Vagina (tissue), 2 donors: ENCODE measurements around the gene FAM161B. TPM values are rescaled to one million over a fixed set of nuclear protein-coding genes. Genes with fewer than 3 reads are reported as not detected.
A peak's percentile ranks its signal among the peaks of the same experiment; 100 is the strongest.

Source experiments
- DNase-seq, 2 donors: peaks; one replicate each; pipeline ENCODE4 v3.0.0-alpha.2; 2017; ENCODE audit errors: extremely low spot score in 2 of 2
- H3K27ac ChIP-seq: fragments of 200-600 bp; sonication (generic); one replicate; pipeline ENCODE4 v1.5.1; 2019
- H3K27me3 ChIP-seq: fragments of 200-600 bp; sonication (generic); one replicate; pipeline ENCODE4 v1.5.1; 2019
- H3K36me3 ChIP-seq, 2 donors: fragments of 200-600 bp; sonication (generic); one replicate each; pipeline ENCODE4 v1.5.1; 2017 to 2019
- H3K4me1 ChIP-seq: fragments of 200-600 bp; sonication (generic); one replicate; pipeline ENCODE4 v1.5.1; 2019
- H3K4me3 ChIP-seq, 2 donors: fragments of 200-600 bp; sonication (generic); 1 replicate in 1 of 2; 2 replicates in 1 of 2; pipeline ENCODE4 v1.5.1; 2016 to 2019
- H3K9me3 ChIP-seq: fragments of 200-600 bp; sonication (generic); one replicate; pipeline ENCODE4 v1.5.1; 2019
- CTCF ChIP-seq, 3 experiments: fragments of 450-650 bp in 2 of 3; fragments of 200-600 bp in 1 of 3; sonication (generic) in 1 of 3; IDR thresholded peaks; one replicate each; pipeline ENCODE4 v1.5.1; 2017 to 2019; ENCODE audit warnings: antibody characterized with exemption in 3 of 3, mild to moderate bottlenecking in 2 of 3, moderate library complexity in 2 of 3
- POLR2A ChIP-seq, 2 donors: fragments of 450-650 bp; IDR thresholded peaks; one replicate each; pipeline ENCODE4 v1.6.1; 2017; ENCODE audit warnings: antibody characterized with exemption in 2 of 2, mild to moderate bottlenecking in 2 of 2, moderate library complexity in 2 of 2
- POLR2AphosphoS5 ChIP-seq, 2 donors: sonication (generic); formaldehyde crosslinking; IDR thresholded peaks; one replicate each; pipeline ENCODE4 v1.9.0; 2017; ENCODE audit warnings: antibody characterized with exemption in 2 of 2, mild to moderate bottlenecking in 2 of 2, low read depth in 1 of 2; ENCODE audit not compliant: insufficient read depth in 1 of 2
- intact Hi-C: fragments of 100-400 bp; cut with DNase I; formaldehyde crosslinking; loops from one replicate; pipeline ENCODE4 v1.15.1; 2023
- total RNA-seq: library from RNA; depleted of rRNA; stranded (reverse); fragments of >200 nt; gene quantifications from one replicate; pipeline ENCODE4 v1.2.3, GENCODE V29; 2016

The FAM161B gene
- total RNA-seq, 1 donor from 2014 or later = 5.2 TPM

DNA sequence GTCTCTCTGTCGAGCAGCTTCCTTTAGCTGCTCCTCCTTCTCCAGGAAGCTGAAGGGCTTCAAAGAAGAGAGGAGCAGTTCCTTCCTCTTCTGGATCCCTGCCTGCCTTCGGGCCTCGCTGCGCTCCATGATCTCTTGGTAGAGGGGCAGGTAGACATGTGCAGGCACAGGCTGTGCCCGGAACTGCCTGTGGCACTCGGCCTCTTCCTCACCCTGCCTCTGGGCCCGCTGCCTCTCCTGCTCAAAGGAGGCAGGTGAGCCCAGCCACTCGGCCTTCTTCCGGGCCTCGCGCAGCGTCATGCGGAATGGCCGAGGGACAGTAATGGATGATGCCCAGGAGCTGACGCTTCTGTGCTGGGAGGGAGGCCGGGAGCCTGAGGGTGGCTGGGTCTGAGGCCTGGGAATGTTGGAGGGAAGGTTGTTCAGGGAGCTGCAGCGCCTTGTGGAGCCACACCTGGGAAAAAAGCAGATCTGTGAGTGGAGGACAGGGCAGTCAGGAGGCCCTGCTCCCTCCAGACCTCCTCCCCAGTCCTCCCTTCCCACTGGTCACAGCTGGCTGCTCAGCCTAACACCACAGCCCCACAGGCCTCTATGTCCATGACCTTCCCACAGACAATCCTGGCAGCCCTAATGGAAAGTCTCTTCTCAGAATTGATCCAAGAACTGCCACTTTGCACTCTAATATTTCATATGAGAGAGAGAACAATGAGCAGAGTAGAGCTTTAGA is 5.3 kb downstream of the FAM161B start:
- no peaks in the 10 kb centered on the region for H3K9me3 ChIP-seq
- no peak overlapping the region for H3K4me3 ChIP-seq
- intact Hi-C loops = no loop called here
- peaks cover 19% of the 10 kb centered on the region for H3K4me1 ChIP-seq
- DNase-seq = no peak
- H3K27ac ChIP-seq = no peak overlapping the region
- H3K36me3 ChIP-seq = peaks cover 0 to 24% of the 10 kb centered on the region in 2 donors
- TF ChIP-seq POLR2A (IDR thresholded peaks at IDR 0.05) = no peak
- no peak for TF ChIP-seq POLR2AphosphoS5 (IDR thresholded peaks at IDR 0.05; ENCODE audit: insufficient read depth in 1 of 2, low read depth in 1 of 2)
- no peak for TF ChIP-seq CTCF (IDR thresholded peaks at IDR 0.05)
- H3K27me3 ChIP-seq = no peaks in the 10 kb centered on the region

DNA sequence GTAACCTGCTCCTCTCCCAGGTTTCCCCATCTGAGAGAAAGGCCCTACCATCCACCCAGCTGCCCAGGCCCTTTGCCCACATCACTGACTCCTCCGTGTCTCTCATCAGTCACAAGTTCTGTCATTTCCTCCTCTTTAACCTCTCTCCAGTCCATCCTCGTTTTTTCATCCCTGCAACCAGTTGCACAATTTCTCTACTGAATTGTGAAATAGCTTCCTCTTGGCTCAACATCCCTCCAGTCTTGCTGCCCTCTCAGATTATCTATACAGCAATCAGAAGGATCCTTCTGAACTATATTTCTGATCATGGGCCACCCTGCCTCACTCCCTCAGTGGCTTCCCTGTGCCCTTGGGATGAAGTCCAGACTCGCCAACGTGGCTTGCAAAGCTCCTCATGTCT is 6.8 kb downstream of the FAM161B start:
- TF ChIP-seq POLR2AphosphoS5 (IDR thresholded peaks at IDR 0.05; ENCODE audit: insufficient read depth in 1 of 2, low read depth in 1 of 2) (peak in 1 of 2 donors; percentile 17), CTCF (IDR thresholded peaks at IDR 0.05) (no peak)
- DNase-seq = no peak
- intact Hi-C loops = no loop called here
- Histone ChIP-seq H3K9me3 (no peaks in the 10 kb centered on the region), H3K4me1 (peaks cover 14% of the 10 kb centered on the region), H3K27me3 (no peaks in the 10 kb centered on the region), H3K36me3 (peaks cover 0 to 24% of the 10 kb centered on the region in 2 donors), H3K27ac (no peak overlapping the region), H3K4me3 (no peak overlapping the region)

DNA sequence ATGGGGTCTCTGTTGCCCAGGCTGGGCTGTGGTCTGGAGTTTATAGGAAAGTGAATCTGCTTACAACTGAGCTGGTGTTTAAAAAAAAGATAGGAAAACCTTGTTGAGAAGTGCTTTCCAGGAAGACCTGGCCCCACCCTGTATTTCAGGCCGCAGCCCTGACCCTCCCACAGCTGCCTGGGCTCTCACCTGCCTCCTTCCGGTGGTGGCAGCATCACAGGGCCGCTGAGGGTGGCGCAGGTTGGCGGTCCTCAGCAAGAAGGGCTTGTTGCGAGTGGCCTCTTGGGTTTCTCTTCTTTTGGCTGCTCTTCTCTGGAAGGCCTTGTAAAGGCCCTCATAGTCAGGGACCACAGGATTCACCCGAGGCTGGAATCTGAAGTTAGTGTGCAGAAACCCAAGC is 7.7 kb downstream of the FAM161B start:
- Histone ChIP-seq H3K9me3 (no peaks in the 10 kb centered on the region), H3K27me3 (no peaks in the 10 kb centered on the region), H3K36me3 (peaks cover 0 to 28% of the 10 kb centered on the region in 2 donors), H3K4me1 (peaks cover 14% of the 10 kb centered on the region), H3K4me3 (no peak overlapping the region), H3K27ac (no peak overlapping the region)
- no peak for DNase-seq
- no peak for TF ChIP-seq POLR2AphosphoS5 (IDR thresholded peaks at IDR 0.05; ENCODE audit: insufficient read depth in 1 of 2, low read depth in 1 of 2)
- no peak for TF ChIP-seq POLR2A (IDR thresholded peaks at IDR 0.05)
- TF ChIP-seq CTCF (IDR thresholded peaks at IDR 0.05) = no peak
- intact Hi-C loops = no loop called here

GRCh38 chr14:73937012-73937411 is 12.9 kb downstream of the FAM161B start:
- Histone ChIP-seq H3K9me3 (no peaks in the 10 kb centered on the region), H3K27me3 (no peaks in the 10 kb centered on the region), H3K4me3 (no peak overlapping the region), H3K27ac (no peak overlapping the region), H3K4me1 (no peaks in the 10 kb centered on the region), H3K36me3 (peaks cover 0 to 53% of the 10 kb centered on the region in 2 donors)
- no peak for DNase-seq
- intact Hi-C loops = no loop called here
- no peak for TF ChIP-seq CTCF (IDR thresholded peaks at IDR 0.05)

- H3K4me3 ChIP-seq = no peak overlapping the region
- no peak overlapping the region for H3K27ac ChIP-seq
- DNase-seq = no peak
- H3K36me3 ChIP-seq = peaks cover 0 to 58% of the 10 kb centered on the region in 2 donors
- TF ChIP-seq POLR2A (IDR thresholded peaks at IDR 0.05) (no peak), POLR2AphosphoS5 (IDR thresholded peaks at IDR 0.05; ENCODE audit: insufficient read depth in 1 of 2, low read depth in 1 of 2) (no peak), CTCF (IDR thresholded peaks at IDR 0.05) (no peak)
- H3K4me1 ChIP-seq = no peaks in the 10 kb centered on the region
- H3K9me3 ChIP-seq = no peaks in the 10 kb centered on the region
- intact Hi-C loops = no loop called here
- H3K27me3 ChIP-seq = no peaks in the 10 kb centered on the region
Observed at GRCh38 chr14:73936548-73936947, 13.3 kb downstream of the FAM161B start.
